HG03135 (cell line): ENCODE measurements around the gene DCXR.
A peak's percentile ranks its signal among the peaks of the same experiment; 100 is the strongest.

Source experiments
- ATAC-seq: cut with Tn5 transposase; IDR thresholded peaks from one replicate; pipeline ENCODE4 v1.9.1; 2021; ENCODE audit warnings: mild to moderate bottlenecking, moderate library complexity; ENCODE audit not compliant: unreplicated experiment

The DCXR gene

GRCh38 chr17:82073446-82073845, 35.9 kb upstream of the DCXR start:
- ATAC-seq: no peak

GRCh38 chr17:82072827-82073226, 35.3 kb upstream of the DCXR start:
- ATAC-seq: no peak

GRCh38 chr17:82070611-82071010, 33.1 kb upstream of the DCXR start:
- no peak for ATAC-seq

GRCh38 chr17:82065638-82066303, 28.3 kb upstream of the DCXR start, which contains the start of gene DUS1L:
Gene DUS1L (minus strand): TSS chr17:82065804. CDS start chr17:82065059, 745 bp downstream.
- peak; percentile 67 for ATAC-seq

- ATAC-seq: peak; percentile 24
These were observed 27.7 kb upstream of the DCXR start for GRCh38 chr17:82065193-82065637.

- ATAC-seq: no peak
These were observed 27.1 kb upstream of the DCXR start for GRCh38 chr17:82064433-82065192.

GRCh38 chr17:82063424-82064415, 26.2 kb upstream of the DCXR start:
- ATAC-seq: no peak

- ATAC-seq: no peak
These were observed 25.5 kb upstream of the DCXR start for GRCh38 chr17:82062984-82063368.

GRCh38 chr17:82062076-82062983, 24.8 kb upstream of the DCXR start:
- ATAC-seq: no peak

- ATAC-seq: no peak
These were observed 23.8 kb upstream of the DCXR start for GRCh38 chr17:82061047-82061925.

- no peak for ATAC-seq
These were observed 23.1 kb upstream of the DCXR start for GRCh38 chr17:82060614-82061013.

- ATAC-seq: no peak
These were observed 22.5 kb upstream of the DCXR start for GRCh38 chr17:82060001-82060380.

GRCh38 chr17:82059272-82060000, 21.9 kb upstream of the DCXR start:
- ATAC-seq: no peak

GRCh38 chr17:82058855-82059249, 21.4 kb upstream of the DCXR start:
- no peak for ATAC-seq

GRCh38 chr17:82058230-82058854, 20.8 kb upstream of the DCXR start:
- ATAC-seq: no peak

- ATAC-seq: no peak
These were observed 19.5 kb upstream of the DCXR start for GRCh38 chr17:82056729-82057621.
